GM18519 (cell line): ENCODE results near the gene KANSL1L.
"Not testable (repeated sequence)": the region's sequence is repeated elsewhere in the genome, so short reads cannot be mapped to it uniquely, and the experiment has no call there.

Experiments
- ATAC-seq: cut with Tn5 transposase; IDR thresholded peaks from one replicate; pipeline ENCODE4 v1.9.1; 2021; ENCODE audit warnings: mild to moderate bottlenecking, moderate library complexity; ENCODE audit not compliant: unreplicated experiment, low FRiP score

KANSL1L gene

GRCh38 chr2:210171309-210172218 lies at the start of gene KANSL1L:
TSS of gene KANSL1L (minus strand) at chr2:210171409. CDS start at chr2:210154582, 16,827 bp downstream.
- peak; percentile 59 for ATAC-seq

- ATAC-seq, result no peak
Measured at GRCh38 chr2:210215120-210215519, 43.9 kb upstream of the KANSL1L start.

GRCh38 chr2:210210185-210210584 lies 39.0 kb upstream of the KANSL1L start:
- ATAC-seq, result no peak

GRCh38 chr2:210207929-210208328 lies 36.7 kb upstream of the KANSL1L start:
- no peak for ATAC-seq

GRCh38 chr2:210203558-210203957 lies 32.3 kb upstream of the KANSL1L start:
- ATAC-seq, result no peak

- ATAC-seq, result no peak
Measured at GRCh38 chr2:210203147-210203546, 31.9 kb upstream of the KANSL1L start.

GRCh38 chr2:210199854-210200253 lies 28.6 kb upstream of the KANSL1L start:
- no peak for ATAC-seq

GRCh38 chr2:210199186-210199765 lies 28.1 kb upstream of the KANSL1L start:
- peak; percentile 67 for ATAC-seq

- ATAC-seq, result no peak
Measured at GRCh38 chr2:210198326-210198725, 27.1 kb upstream of the KANSL1L start.

GRCh38 chr2:210197720-210198119 lies 26.5 kb upstream of the KANSL1L start:
- ATAC-seq, result no peak

- peak; percentile 41 for ATAC-seq
Measured at GRCh38 chr2:210195101-210195852, 24.1 kb upstream of the KANSL1L start.

- ATAC-seq, result no peak
Measured at GRCh38 chr2:210190345-210190744, 19.1 kb upstream of the KANSL1L start.

- no peak for ATAC-seq
Measured at GRCh38 chr2:210189452-210190138, 18.4 kb upstream of the KANSL1L start.

GRCh38 chr2:210188755-210189154 lies 17.5 kb upstream of the KANSL1L start:
- ATAC-seq, result no peak

- ATAC-seq, result no peak
Measured at GRCh38 chr2:210188190-210188589, 17.0 kb upstream of the KANSL1L start.

GRCh38 chr2:210183936-210184335 lies 12.7 kb upstream of the KANSL1L start:
- ATAC-seq, result not testable (repeated sequence)

GRCh38 chr2:210181606-210182088 lies 10.4 kb upstream of the KANSL1L start:
- ATAC-seq, result not testable (repeated sequence)

- ATAC-seq, result not testable (repeated sequence)
Measured at GRCh38 chr2:210181033-210181605, 9.9 kb upstream of the KANSL1L start.

- ATAC-seq, result no peak
Measured at GRCh38 chr2:210180477-210180876, 9.3 kb upstream of the KANSL1L start.
